NCI-H2227 (cell line): ENCODE results near the gene TRAPPC10.

Experiments used
- DNase-seq: peaks from one replicate; lab custom pipeline; 2025; ENCODE audit not compliant: unreplicated experiment; lab: John Stamatoyannopoulos, UW

TRAPPC10 gene

GRCh38 chr21:44011579-44012473 lies at the start of gene TRAPPC10:
Gene TRAPPC10 (plus strand): TSS chr21:44012309. CDS start chr21:44012494, 185 bp downstream.
- DNase-seq: peak; percentile 95

- DNase-seq: no peak
Measured at GRCh38 chr21:43965911-43966585, 46.1 kb upstream of the TRAPPC10 start.

GRCh38 chr21:43966946-43967512 lies 45.1 kb upstream of the TRAPPC10 start:
- no peak for DNase-seq

GRCh38 chr21:43967981-43968380 lies 44.1 kb upstream of the TRAPPC10 start:
- DNase-seq: no peak

GRCh38 chr21:43968410-43969114 lies 43.5 kb upstream of the TRAPPC10 start:
- DNase-seq: no peak

GRCh38 chr21:43969115-43969444 lies 43.0 kb upstream of the TRAPPC10 start:
- no peak for DNase-seq

GRCh38 chr21:43970551-43970950 lies 41.6 kb upstream of the TRAPPC10 start:
- no peak for DNase-seq

GRCh38 chr21:43971201-43971991 lies 40.7 kb upstream of the TRAPPC10 start:
- no peak for DNase-seq

GRCh38 chr21:43971992-43972255 lies 40.2 kb upstream of the TRAPPC10 start:
- no peak for DNase-seq

GRCh38 chr21:43972850-43973633 lies 39.1 kb upstream of the TRAPPC10 start:
- DNase-seq: no peak

- DNase-seq: no peak
Measured at GRCh38 chr21:43973634-43973955, 38.5 kb upstream of the TRAPPC10 start.

- no peak for DNase-seq
Measured at GRCh38 chr21:43974791-43975468, 37.2 kb upstream of the TRAPPC10 start.

- peak; percentile 79 for DNase-seq
Measured at GRCh38 chr21:43975469-43976098, 36.5 kb upstream of the TRAPPC10 start.

GRCh38 chr21:43976661-43977060 lies 35.4 kb upstream of the TRAPPC10 start:
- DNase-seq: no peak

GRCh38 chr21:43978060-43978459 lies 34.0 kb upstream of the TRAPPC10 start:
- no peak for DNase-seq

GRCh38 chr21:43979654-43980053 lies 32.5 kb upstream of the TRAPPC10 start:
- DNase-seq: no peak

- DNase-seq: no peak
Measured at GRCh38 chr21:43981151-43981870, 30.8 kb upstream of the TRAPPC10 start.

GRCh38 chr21:43981871-43982210 lies 30.3 kb upstream of the TRAPPC10 start:
- DNase-seq: no peak
